Measurements from ENCODE around the gene EML6.

The EML6 gene

DNA sequence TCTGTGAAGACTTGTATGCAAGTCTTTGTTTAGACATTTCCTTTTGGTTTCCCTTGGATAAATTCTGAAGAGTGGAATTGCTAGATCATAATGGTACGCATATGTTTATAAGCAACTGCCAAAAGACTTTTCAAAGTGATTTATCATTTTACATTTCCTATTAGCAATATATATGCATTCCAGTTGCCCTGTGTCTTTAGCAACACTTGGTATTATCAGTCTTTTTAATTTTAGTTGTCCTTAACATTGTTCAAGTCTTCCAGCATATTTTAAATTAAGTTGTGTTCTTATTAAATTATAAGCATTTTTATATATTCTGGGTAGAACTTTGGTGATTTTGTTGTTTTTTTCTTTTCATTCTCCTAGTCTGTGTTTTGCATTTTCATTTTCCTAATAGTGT is 81.8 kb downstream of the EML6 start:
- DNase-seq (ENCODE audit: low read depth): no peak
- TF ChIP-seq, protein P1, sequence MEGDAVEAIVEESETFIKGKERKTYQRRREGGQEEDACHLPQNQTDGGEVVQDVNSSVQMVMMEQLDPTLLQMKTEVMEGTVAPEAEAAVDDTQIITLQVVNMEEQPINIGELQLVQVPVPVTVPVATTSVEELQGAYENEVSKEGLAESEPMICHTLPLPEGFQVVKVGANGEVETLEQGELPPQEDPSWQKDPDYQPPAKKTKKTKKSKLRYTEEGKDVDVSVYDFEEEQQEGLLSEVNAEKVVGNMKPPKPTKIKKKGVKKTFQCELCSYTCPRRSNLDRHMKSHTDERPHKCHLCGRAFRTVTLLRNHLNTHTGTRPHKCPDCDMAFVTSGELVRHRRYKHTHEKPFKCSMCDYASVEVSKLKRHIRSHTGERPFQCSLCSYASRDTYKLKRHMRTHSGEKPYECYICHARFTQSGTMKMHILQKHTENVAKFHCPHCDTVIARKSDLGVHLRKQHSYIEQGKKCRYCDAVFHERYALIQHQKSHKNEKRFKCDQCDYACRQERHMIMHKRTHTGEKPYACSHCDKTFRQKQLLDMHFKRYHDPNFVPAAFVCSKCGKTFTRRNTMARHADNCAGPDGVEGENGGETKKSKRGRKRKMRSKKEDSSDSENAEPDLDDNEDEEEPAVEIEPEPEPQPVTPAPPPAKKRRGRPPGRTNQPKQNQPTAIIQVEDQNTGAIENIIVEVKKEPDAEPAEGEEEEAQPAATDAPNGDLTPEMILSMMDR (IDR thresholded peaks at IDR 0.05; ENCODE audit: low read depth, low read length): no peak
- TF ChIP-seq, protein P2, sequence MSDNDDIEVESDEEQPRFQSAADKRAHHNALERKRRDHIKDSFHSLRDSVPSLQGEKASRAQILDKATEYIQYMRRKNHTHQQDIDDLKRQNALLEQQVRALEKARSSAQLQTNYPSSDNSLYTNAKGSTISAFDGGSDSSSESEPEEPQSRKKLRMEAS (IDR thresholded peaks at IDR 0.05; ENCODE audit: low read depth, low read length): no peak
- TF ChIP-seq POLR2A (IDR thresholded peaks at IDR 0.05; ENCODE audit: extremely low read depth, insufficient read length) (no peak), MYC (IDR thresholded peaks at IDR 0.05; ENCODE audit: low read depth, low read length) (no peak)
- H3K4me3 ChIP-seq (ENCODE audit: low read depth, low read length): no peak overlapping the region

DNA sequence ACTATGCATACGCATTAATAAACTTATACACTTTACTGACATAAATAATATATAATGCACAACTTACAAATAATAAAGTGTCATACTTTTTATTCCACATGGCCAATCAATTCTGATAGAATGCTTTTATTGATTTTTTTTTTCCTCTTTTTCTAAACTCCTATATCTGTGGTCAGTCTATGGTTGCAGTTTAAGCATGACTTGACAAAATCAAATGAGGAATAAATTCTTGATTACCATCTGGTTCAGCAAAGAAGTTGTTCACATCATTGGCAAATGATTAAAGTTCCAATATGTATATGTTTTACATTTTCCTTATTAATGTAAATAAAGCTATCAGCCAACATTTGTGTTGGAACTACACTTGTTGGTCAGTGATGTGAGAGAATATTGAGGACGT is 83.5 kb downstream of the EML6 start:
- DNase-seq (ENCODE audit: low read depth): no peak
- no peak overlapping the region for H3K4me3 ChIP-seq (ENCODE audit: low read depth, low read length)
- TF ChIP-seq POLR2A (IDR thresholded peaks at IDR 0.05; ENCODE audit: extremely low read depth, insufficient read length): no peak
- TF ChIP-seq, protein P1 (IDR thresholded peaks at IDR 0.05; ENCODE audit: low read depth, low read length): no peak
- TF ChIP-seq, protein P2 (IDR thresholded peaks at IDR 0.05; ENCODE audit: low read depth, low read length): no peak
- no peak for TF ChIP-seq MYC (IDR thresholded peaks at IDR 0.05; ENCODE audit: low read depth, low read length)

DNA sequence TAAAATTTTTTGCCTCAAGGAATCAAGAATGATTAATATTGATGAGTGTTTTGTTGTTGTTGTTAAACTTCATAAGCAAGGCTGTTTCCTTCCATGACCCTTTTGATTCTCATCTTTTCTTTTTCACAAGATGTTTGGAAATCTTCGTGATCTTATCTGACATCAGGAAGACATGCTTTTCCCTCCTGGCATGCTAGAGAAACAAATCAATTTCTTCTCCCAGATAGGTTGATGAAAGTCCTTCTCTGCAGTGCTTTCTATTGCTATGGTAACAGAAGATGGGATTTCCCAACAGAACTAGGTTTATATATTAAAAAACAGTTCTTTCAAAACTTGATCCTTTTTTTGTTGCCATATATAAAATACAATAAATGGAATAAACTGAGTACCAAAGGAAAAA is 85.2 kb downstream of the EML6 start:
- DNase-seq (ENCODE audit: low read depth): no peak
- TF ChIP-seq POLR2A (IDR thresholded peaks at IDR 0.05; ENCODE audit: extremely low read depth, insufficient read length) (no peak), MYC (IDR thresholded peaks at IDR 0.05; ENCODE audit: low read depth, low read length) (no peak)
- TF ChIP-seq, protein P2 (IDR thresholded peaks at IDR 0.05; ENCODE audit: low read depth, low read length): no peak
- TF ChIP-seq, protein P1 (IDR thresholded peaks at IDR 0.05; ENCODE audit: low read depth, low read length): no peak
- H3K4me3 ChIP-seq (ENCODE audit: low read depth, low read length): no peak overlapping the region

DNA sequence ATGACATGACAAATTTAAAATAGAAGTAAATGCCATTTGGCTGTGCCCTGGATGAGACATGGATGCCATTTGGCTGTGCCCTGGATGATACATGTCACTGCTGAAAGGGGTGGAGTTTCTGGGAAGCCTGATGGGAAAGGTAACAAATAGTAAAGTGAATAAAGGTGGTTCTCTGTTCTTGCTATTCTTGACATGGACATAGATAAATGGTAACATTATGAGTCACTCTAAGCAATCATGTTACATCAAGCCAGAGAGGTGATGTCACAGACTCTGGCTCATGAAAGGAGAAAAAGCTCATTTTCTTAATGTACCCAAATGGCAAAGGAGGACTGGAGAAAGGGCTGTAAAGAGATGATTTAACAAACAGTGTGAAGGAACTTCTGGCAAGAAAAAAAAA is 86.4 kb downstream of the EML6 start:
- no peak for TF ChIP-seq MYC (IDR thresholded peaks at IDR 0.05; ENCODE audit: low read depth, low read length)
- no peak for TF ChIP-seq POLR2A (IDR thresholded peaks at IDR 0.05; ENCODE audit: extremely low read depth, insufficient read length)
- TF ChIP-seq, protein P1 (IDR thresholded peaks at IDR 0.05; ENCODE audit: low read depth, low read length): no peak
- TF ChIP-seq, protein P2 (IDR thresholded peaks at IDR 0.05; ENCODE audit: low read depth, low read length): no peak

DNA sequence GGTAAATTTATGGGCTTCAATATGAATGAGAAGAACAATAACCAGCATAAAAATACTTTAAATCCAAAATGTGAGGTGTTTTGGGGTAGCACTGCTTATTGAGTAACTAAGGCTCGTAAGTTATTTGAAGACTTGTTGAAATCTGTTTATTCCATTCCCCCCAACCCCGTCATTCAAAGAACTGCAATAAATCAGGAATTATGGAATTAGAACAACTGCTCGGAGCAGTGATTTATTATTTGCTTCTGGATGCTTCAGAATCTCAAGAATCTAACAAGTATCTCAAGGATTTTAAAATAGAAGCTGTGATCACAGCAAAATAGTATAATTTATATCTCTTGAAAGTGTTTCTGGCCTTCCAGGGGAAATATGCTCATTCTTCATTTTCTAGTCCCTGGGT is 86.8 kb downstream of the EML6 start:
- no peak overlapping the region for H3K4me3 ChIP-seq (ENCODE audit: low read depth, low read length)

More for the DNA sequence above, 86.4 kb downstream of the EML6 start:
- DNase-seq (ENCODE audit: low read depth): no peak
- H3K4me3 ChIP-seq (ENCODE audit: low read depth, low read length): no peak overlapping the region

DNA sequence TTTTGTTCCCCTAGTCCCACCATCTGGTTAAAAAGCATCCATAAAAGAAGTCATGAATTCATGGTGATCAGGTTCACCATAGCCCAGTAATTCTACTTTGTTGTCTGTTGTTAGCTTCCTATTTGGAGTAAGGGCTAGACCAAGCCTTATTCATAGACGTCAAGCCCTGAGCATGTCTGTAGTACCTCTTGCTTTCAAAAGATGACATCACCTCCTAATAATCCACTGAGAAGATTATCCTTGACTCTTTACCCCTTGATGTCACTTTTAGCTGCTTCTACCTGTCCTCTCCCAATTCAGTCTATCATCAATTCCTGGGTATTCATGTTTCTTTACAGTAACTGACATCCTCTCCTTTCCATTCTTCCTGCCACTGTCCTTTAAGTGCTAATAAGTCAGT is 90.1 kb downstream of the EML6 start:
- TF ChIP-seq MYC (IDR thresholded peaks at IDR 0.05; ENCODE audit: low read depth, low read length) (no peak), POLR2A (IDR thresholded peaks at IDR 0.05; ENCODE audit: extremely low read depth, insufficient read length) (no peak)
- TF ChIP-seq, protein P1 (IDR thresholded peaks at IDR 0.05; ENCODE audit: low read depth, low read length): no peak
- TF ChIP-seq, protein P2 (IDR thresholded peaks at IDR 0.05; ENCODE audit: low read depth, low read length): no peak
- H3K4me3 ChIP-seq (ENCODE audit: low read depth, low read length): no peak overlapping the region
- DNase-seq (ENCODE audit: low read depth): no peak

More for the DNA sequence above, 86.8 kb downstream of the EML6 start:
- TF ChIP-seq POLR2A (IDR thresholded peaks at IDR 0.05; ENCODE audit: extremely low read depth, insufficient read length) (no peak), MYC (IDR thresholded peaks at IDR 0.05; ENCODE audit: low read depth, low read length) (no peak)
- no peak for DNase-seq (ENCODE audit: low read depth)
